GM10266 (cell line): ENCODE data around the gene TCOF1.

Experiments
- DNase-seq: peaks from one replicate; pipeline ENCODE4 v3.0.0; 2012; ENCODE audit errors: extremely low spot score
- TF ChIP-seq, protein P1 (sequence below): IDR thresholded peaks from 2 replicates; pipeline ENCODE4 v1.5.1; 2012; ENCODE audit warnings: mild to moderate bottlenecking, low read depth; ENCODE audit not compliant: control insufficient read depth, insufficient read depth; ENCODE audit errors: missing control alignments

Gene TCOF1

DNA sequence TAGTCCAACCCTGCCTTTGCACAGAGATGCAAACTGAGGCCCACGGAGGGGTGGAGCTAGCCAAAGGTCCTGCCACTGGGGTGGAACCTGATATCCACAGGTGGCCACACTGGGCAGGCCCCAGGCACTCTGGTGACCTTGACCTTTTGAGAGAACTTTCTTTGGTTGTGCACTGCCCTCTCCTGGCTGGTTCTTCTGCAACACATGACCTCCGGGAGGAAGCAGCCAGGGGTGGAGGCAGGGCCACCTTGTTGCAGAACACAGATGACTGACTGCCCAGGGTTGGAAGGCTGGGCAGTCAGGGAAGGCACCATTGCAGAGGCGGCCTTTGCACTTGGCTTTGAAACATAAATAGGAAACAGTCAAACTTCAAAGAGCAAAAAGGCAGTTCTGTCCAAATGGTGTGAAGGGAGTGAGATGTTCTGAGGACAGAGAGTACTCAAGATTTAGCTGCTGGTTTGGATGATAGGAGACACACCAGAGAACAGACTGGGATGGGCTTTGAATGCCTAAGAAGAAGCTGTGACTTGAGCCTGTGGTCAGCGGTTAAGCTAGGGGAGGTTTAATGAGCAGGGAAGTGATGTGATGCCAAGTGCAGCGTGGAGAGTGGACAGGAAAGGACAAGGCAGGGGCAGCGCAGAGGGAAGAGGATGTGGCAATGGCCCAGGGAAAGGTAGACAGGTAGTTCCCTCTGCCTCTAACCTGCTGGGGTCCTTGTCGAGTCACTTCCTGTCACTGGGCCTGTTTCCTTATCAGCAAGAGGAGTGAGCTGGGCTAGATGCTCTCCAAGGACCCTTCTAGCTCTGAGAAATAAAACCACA is 6.8 kb upstream of the TCOF1 start:
- TF ChIP-seq, protein P1, sequence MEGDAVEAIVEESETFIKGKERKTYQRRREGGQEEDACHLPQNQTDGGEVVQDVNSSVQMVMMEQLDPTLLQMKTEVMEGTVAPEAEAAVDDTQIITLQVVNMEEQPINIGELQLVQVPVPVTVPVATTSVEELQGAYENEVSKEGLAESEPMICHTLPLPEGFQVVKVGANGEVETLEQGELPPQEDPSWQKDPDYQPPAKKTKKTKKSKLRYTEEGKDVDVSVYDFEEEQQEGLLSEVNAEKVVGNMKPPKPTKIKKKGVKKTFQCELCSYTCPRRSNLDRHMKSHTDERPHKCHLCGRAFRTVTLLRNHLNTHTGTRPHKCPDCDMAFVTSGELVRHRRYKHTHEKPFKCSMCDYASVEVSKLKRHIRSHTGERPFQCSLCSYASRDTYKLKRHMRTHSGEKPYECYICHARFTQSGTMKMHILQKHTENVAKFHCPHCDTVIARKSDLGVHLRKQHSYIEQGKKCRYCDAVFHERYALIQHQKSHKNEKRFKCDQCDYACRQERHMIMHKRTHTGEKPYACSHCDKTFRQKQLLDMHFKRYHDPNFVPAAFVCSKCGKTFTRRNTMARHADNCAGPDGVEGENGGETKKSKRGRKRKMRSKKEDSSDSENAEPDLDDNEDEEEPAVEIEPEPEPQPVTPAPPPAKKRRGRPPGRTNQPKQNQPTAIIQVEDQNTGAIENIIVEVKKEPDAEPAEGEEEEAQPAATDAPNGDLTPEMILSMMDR = peak; percentile 80
- DNase-seq = peak; percentile 76

GRCh38 chr5:150352244-150353031 is 5.1 kb upstream of the TCOF1 start:
- TF ChIP-seq, protein P1 = no peak

GRCh38 chr5:150353032-150353675 is 4.3 kb upstream of the TCOF1 start:
- TF ChIP-seq, protein P1 = no peak
- DNase-seq = no peak

More at GRCh38 chr5:150352244-150353031, 5.1 kb upstream of the TCOF1 start:
- DNase-seq = no peak

GRCh38 chr5:150355791-150356190 is 1.7 kb upstream of the TCOF1 start:
- no peak for DNase-seq
- TF ChIP-seq, protein P1 = no peak

DNA sequence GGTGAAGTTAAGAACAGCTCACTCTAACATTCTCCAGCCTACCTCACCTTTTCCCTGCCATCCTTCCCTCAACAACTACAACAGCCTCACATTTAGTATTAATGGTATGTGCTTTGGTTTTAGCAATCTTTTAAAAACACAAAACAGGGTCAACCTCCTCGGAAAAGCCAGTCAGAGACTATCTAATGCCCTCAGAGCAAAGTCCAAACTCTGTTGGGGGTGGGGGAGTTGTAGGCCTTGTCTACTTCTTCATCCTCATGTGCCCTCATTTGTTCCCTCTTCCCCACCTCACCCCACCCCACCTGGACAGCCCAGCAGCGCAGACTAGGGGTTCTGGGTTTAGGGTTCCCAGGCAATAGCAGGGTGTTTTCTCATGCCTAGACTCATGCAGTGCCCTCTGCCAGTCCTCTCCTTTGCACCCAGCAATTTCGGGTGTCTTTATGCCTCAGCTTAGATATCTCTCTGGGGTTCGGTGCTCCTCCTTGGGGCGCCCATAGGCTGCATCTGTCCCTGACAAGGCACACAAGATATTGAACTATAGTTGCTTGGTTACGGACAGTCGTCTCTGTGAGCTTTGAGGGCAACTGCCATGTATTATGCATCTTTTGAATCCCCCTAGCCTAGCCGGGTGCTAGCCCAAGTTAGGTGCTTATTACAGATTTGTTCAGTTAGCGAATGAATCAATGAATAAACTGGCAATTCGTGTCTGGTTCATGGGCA is 762 bp upstream of the TCOF1 start:
- TF ChIP-seq, protein P1 = no peak
- no peak for DNase-seq

GRCh38 chr5:150358261-150359095 is 981 bp downstream of the TCOF1 start:
- TF ChIP-seq, protein P1 = no peak
- no peak for DNase-seq
